Neuronal stem cell (in vitro differentiated cells): Measurements from ENCODE around the gene B3GAT1.

Experiments
- DNase-seq: peaks from one replicate; pipeline ENCODE4 v3.0.0-alpha.2; 2013; ENCODE audit warnings: low spot score
- H2AFZ ChIP-seq: one replicate; pipeline ENCODE4 v1.6.1; 2013; ENCODE audit warnings: mild to moderate bottlenecking, low read length, inconsistent platforms
- H2AK5ac ChIP-seq: 2 replicates; pipeline ENCODE4 v1.6.1; 2013; ENCODE audit warnings: low read depth, mild to moderate bottlenecking, inconsistent platforms, low read length, moderate library complexity, mixed read lengths
- H2BK120ac ChIP-seq: 2 replicates; pipeline ENCODE4 v1.6.1; 2013; ENCODE audit warnings: low read depth, mild to moderate bottlenecking, inconsistent platforms, low read length, moderate library complexity, mixed read lengths
- H2BK12ac ChIP-seq: one replicate; pipeline ENCODE4 v1.6.1; 2013; ENCODE audit warnings: low read length, inconsistent platforms
- H2BK15ac ChIP-seq: 2 replicates; pipeline ENCODE4 v1.6.1; 2013; ENCODE audit warnings: mild to moderate bottlenecking, low read length, inconsistent platforms, mixed read lengths
- H2BK5ac ChIP-seq: one replicate; pipeline ENCODE4 v1.6.1; 2013; ENCODE audit warnings: inconsistent platforms, mild to moderate bottlenecking, low read length, moderate library complexity
- H3K14ac ChIP-seq: one replicate; pipeline ENCODE4 v1.6.1; 2013; ENCODE audit warnings: low read length, inconsistent platforms
- H3K18ac ChIP-seq: 2 replicates; pipeline ENCODE4 v1.6.1; 2013; ENCODE audit warnings: low read length, inconsistent platforms
- H3K23ac ChIP-seq: 2 replicates; pipeline ENCODE4 v1.6.1; 2013; ENCODE audit warnings: low read depth, mild to moderate bottlenecking, mixed read lengths, low read length, inconsistent platforms; ENCODE audit not compliant: poor library complexity
- H3K27ac ChIP-seq: replicated peaks from 3 replicates; pipeline ENCODE4 v1.5.1; 2013; ENCODE audit warnings: low read length, inconsistent platforms
- H3K27me3 ChIP-seq, 3 experiments: 2 replicates each; pipeline ENCODE4 v1.6.1; 2013; ENCODE audit warnings: low read length in 3 of 3, mild to moderate bottlenecking in 2 of 3, inconsistent platforms in 1 of 3, low read depth in 1 of 3, mixed read lengths in 1 of 3, moderate library complexity in 1 of 3; ENCODE audit not compliant: control insufficient read depth in 3 of 3, insufficient read depth in 3 of 3
- H3K36me3 ChIP-seq, 2 donors: replicated peaks in 1 of 2; 2 replicates each; pipeline ENCODE4 v1.6.1; 2013; ENCODE audit warnings: low read length in 2 of 2; ENCODE audit not compliant: control insufficient read depth in 2 of 2, insufficient read depth in 2 of 2
- H3K4ac ChIP-seq: 2 replicates; pipeline ENCODE4 v1.6.1; 2013; ENCODE audit warnings: inconsistent platforms, mild to moderate bottlenecking, low read length, moderate library complexity
- H3K4me1 ChIP-seq, 2 donors: 1 replicate in 1 of 2; 2 replicates in 1 of 2; pipeline ENCODE4 v1.6.1; 2013; ENCODE audit warnings: low read length in 2 of 2, low read depth in 1 of 2; ENCODE audit not compliant: control insufficient read depth in 2 of 2, insufficient read depth in 1 of 2
- H3K4me2 ChIP-seq: one replicate; pipeline ENCODE4 v1.6.1; 2013; ENCODE audit warnings: mild to moderate bottlenecking, low read length, inconsistent platforms; ENCODE audit not compliant: insufficient read depth, poor library complexity, severe bottlenecking
- H3K4me3 ChIP-seq, 2 donors: 2 replicates each; pipeline ENCODE4 v1.5.1; 2013; ENCODE audit warnings: low read length in 2 of 2, mild to moderate bottlenecking in 2 of 2, inconsistent platforms in 1 of 2, moderate library complexity in 1 of 2
- H3K79me1 ChIP-seq: one replicate; pipeline ENCODE4 v1.6.1; 2013; ENCODE audit warnings: low read depth, mild to moderate bottlenecking, inconsistent platforms, low read length, moderate library complexity
- H3K9ac ChIP-seq: one replicate; pipeline ENCODE4 v1.6.1; 2013; ENCODE audit warnings: mild to moderate bottlenecking, low read depth, low read length, inconsistent platforms; ENCODE audit not compliant: poor library complexity
- H3K9me3 ChIP-seq, 2 donors: replicated peaks in 1 of 2; 2 replicates each; pipeline versions ENCODE3 to v1.6.1; 2013; ENCODE audit warnings: low read length in 2 of 2, mild to moderate bottlenecking in 2 of 2, inconsistent platforms in 1 of 2, low read depth in 1 of 2, mixed read lengths in 1 of 2, moderate library complexity in 1 of 2; ENCODE audit not compliant: control insufficient read depth in 2 of 2, insufficient read depth in 1 of 2
- H4K8ac ChIP-seq: one replicate; pipeline ENCODE4 v1.6.1; 2013; ENCODE audit warnings: low read depth, mild to moderate bottlenecking, inconsistent platforms, low read length, moderate library complexity
- H4K91ac ChIP-seq: one replicate; pipeline ENCODE4 v1.6.1; 2013; ENCODE audit warnings: low read length, low read depth, mild to moderate bottlenecking, inconsistent platforms; ENCODE audit not compliant: poor library complexity
- WGBS, 2 donors: extraction: QIAGEN DNeasy Blood & Tissue Kit; methylation state at CpG; one replicate each; pipeline ENCODE4 v1.1.7; 2013; ENCODE audit warnings: missing lambda C conversion rate in 2 of 2, mixed read lengths in 1 of 2; ENCODE audit not compliant: insufficient read length in 2 of 2, insufficient replicate concordance in 1 of 2; ENCODE audit errors: extremely low coverage in 2 of 2; 5-methylcytosine and 5-hydroxymethylcytosine counted together

Gene B3GAT1

GRCh38 chr11:134374891-134375550, 37.0 kb downstream of the B3GAT1 start:
- H4K8ac ChIP-seq, result no peak overlapping the region
- H3K36me3 ChIP-seq, result peaks cover 13 to 27% of the 10 kb centered on the region in 2 donors
- H3K4me3 ChIP-seq, result no peak overlapping the region
- no peak overlapping the region for H3K4me2 ChIP-seq
- no peak overlapping the region for H2AFZ ChIP-seq
- no peak overlapping the region for H2BK15ac ChIP-seq
- no peak overlapping the region for H3K9ac ChIP-seq
- no peaks in the 10 kb centered on the region for H3K79me1 ChIP-seq
- no peak overlapping the region for H2BK120ac ChIP-seq
- H3K4ac ChIP-seq, result no peak overlapping the region
- no peaks in the 10 kb centered on the region for H3K27me3 ChIP-seq
- no peak overlapping the region for H3K18ac ChIP-seq
- no peak overlapping the region for H3K14ac ChIP-seq
- no peak overlapping the region for H4K91ac ChIP-seq
- no peak overlapping the region for H2BK12ac ChIP-seq
- DNase-seq, result no peak
- H3K9me3 ChIP-seq, result no peaks in the 10 kb centered on the region
- no peak overlapping the region for H2BK5ac ChIP-seq
- peak overlapping the region; percentile 26 for H3K23ac ChIP-seq
- no CpG with 5 or more reads among the region's 16 CpGs for WGBS, 2 donors
- no peak overlapping the region for H2AK5ac ChIP-seq
- no peak overlapping the region for H3K27ac ChIP-seq
- H3K4me1 ChIP-seq, result no peaks in the 10 kb centered on the region

- Histone ChIP-seq H3K36me3 (peaks cover 8 to 20% of the 10 kb centered on the region in 2 donors), H3K4me2 (no peak overlapping the region), H2BK5ac (no peak overlapping the region), H3K4ac (no peak overlapping the region), H3K4me1 (no peaks in the 10 kb centered on the region), H3K27me3 (no peaks in the 10 kb centered on the region), H2BK12ac (no peak overlapping the region), H3K9me3 (no peaks in the 10 kb centered on the region), H3K14ac (no peak overlapping the region), H3K18ac (no peak overlapping the region), H4K91ac (no peak overlapping the region), H2BK15ac (no peak overlapping the region), H2AK5ac (no peak overlapping the region), H3K9ac (no peak overlapping the region), H2AFZ (no peak overlapping the region), H3K23ac (no peak overlapping the region), H3K4me3 (no peak overlapping the region), H3K27ac (no peak overlapping the region), H4K8ac (no peak overlapping the region), H3K79me1 (no peaks in the 10 kb centered on the region), H2BK120ac (no peak overlapping the region)
- no CpG with 5 or more reads among the region's 9 CpGs for WGBS, 2 donors
- DNase-seq, result no peak
Observed at GRCh38 chr11:134374171-134374570, 37.9 kb downstream of the B3GAT1 start.

- Histone ChIP-seq H4K8ac (no peak overlapping the region), H2BK12ac (no peak overlapping the region), H3K27ac (no peak overlapping the region), H3K4me2 (no peak overlapping the region), H3K79me1 (no peaks in the 10 kb centered on the region), H3K4ac (no peak overlapping the region), H2BK120ac (no peak overlapping the region), H3K18ac (no peak overlapping the region), H4K91ac (no peak overlapping the region), H3K23ac (no peak overlapping the region), H3K14ac (no peak overlapping the region), H2AK5ac (no peak overlapping the region), H3K4me1 (no peaks in the 10 kb centered on the region), H3K4me3 (no peak overlapping the region), H3K36me3 (peaks cover 10 to 17% of the 10 kb centered on the region in 2 donors), H3K9ac (no peak overlapping the region), H3K9me3 (no peaks in the 10 kb centered on the region), H2AFZ (no peak overlapping the region), H3K27me3 (no peaks in the 10 kb centered on the region), H2BK5ac (no peak overlapping the region), H2BK15ac (no peak overlapping the region)
- WGBS, 2 donors, result no CpG with 5 or more reads among the region's 14 CpGs
- DNase-seq, result no peak
Observed at GRCh38 chr11:134373591-134374052, 38.4 kb downstream of the B3GAT1 start.

GRCh38 chr11:134372961-134373360, 39.1 kb downstream of the B3GAT1 start:
- no peak overlapping the region for H3K4me2 ChIP-seq
- no peaks in the 10 kb centered on the region for H3K9me3 ChIP-seq

More at GRCh38 chr11:134372961-134373360, 39.1 kb downstream of the B3GAT1 start:
- peak overlapping the region; percentile 52 for H3K18ac ChIP-seq
- H3K4me1 ChIP-seq, result no peaks in the 10 kb centered on the region
- no peak overlapping the region for H3K4ac ChIP-seq
- no peak overlapping the region for H3K4me3 ChIP-seq
- no peak overlapping the region for H2BK5ac ChIP-seq
- no peak overlapping the region for H3K23ac ChIP-seq
- H2AK5ac ChIP-seq, result no peak overlapping the region
- no peak overlapping the region for H4K8ac ChIP-seq
- no CpG with 5 or more reads among the region's 8 CpGs for WGBS, 2 donors
- no peak overlapping the region for H2BK15ac ChIP-seq
- H2AFZ ChIP-seq, result no peak overlapping the region
- no peak overlapping the region for H2BK120ac ChIP-seq
- no peak for DNase-seq
- no peak overlapping the region for H2BK12ac ChIP-seq
- H3K14ac ChIP-seq, result no peak overlapping the region
- no peak overlapping the region for H3K27ac ChIP-seq
- no peaks in the 10 kb centered on the region for H3K79me1 ChIP-seq
- no peaks in the 10 kb centered on the region for H3K27me3 ChIP-seq
- peaks cover 10 to 14% of the 10 kb centered on the region in 2 donors for H3K36me3 ChIP-seq
- H3K9ac ChIP-seq, result no peak overlapping the region
- H4K91ac ChIP-seq, result no peak overlapping the region
